GM21423 (cell line): ENCODE data around the gene CDH23.

Experiments used
- ATAC-seq: cut with Tn5 transposase; IDR thresholded peaks from one replicate; pipeline ENCODE4 v1.9.1; 2021; ENCODE audit warnings: mild to moderate bottlenecking, moderate library complexity; ENCODE audit not compliant: unreplicated experiment

Gene CDH23

GRCh38 chr10:71837098-71837827 lies 440.5 kb downstream of the CDH23 start:
- ATAC-seq: no peak

GRCh38 chr10:71838264-71839211 lies 441.8 kb downstream of the CDH23 start:
- no peak for ATAC-seq

- ATAC-seq: no peak
Observed at GRCh38 chr10:71840177-71840957, 443.6 kb downstream of the CDH23 start.

- no peak for ATAC-seq
Observed at GRCh38 chr10:71840958-71841335, 444.2 kb downstream of the CDH23 start.

- no peak for ATAC-seq
Observed at GRCh38 chr10:71842422-71842821, 445.7 kb downstream of the CDH23 start.

- ATAC-seq: no peak
Observed at GRCh38 chr10:71842856-71843686, 446.4 kb downstream of the CDH23 start.

- ATAC-seq: no peak
Observed at GRCh38 chr10:71844084-71844483, 447.4 kb downstream of the CDH23 start.

GRCh38 chr10:71844695-71845094 lies 448.0 kb downstream of the CDH23 start:
- ATAC-seq: no peak

GRCh38 chr10:71845410-71846405 lies 449.0 kb downstream of the CDH23 start:
- ATAC-seq: no peak

- ATAC-seq: no peak
Observed at GRCh38 chr10:71846816-71847215, 450.1 kb downstream of the CDH23 start.

GRCh38 chr10:71847418-71847817 lies 450.7 kb downstream of the CDH23 start:
- no peak for ATAC-seq

- no peak for ATAC-seq
Observed at GRCh38 chr10:71848325-71849275, 451.9 kb downstream of the CDH23 start.

GRCh38 chr10:71849461-71849908 lies 452.8 kb downstream of the CDH23 start:
- ATAC-seq: no peak

- no peak for ATAC-seq
Observed at GRCh38 chr10:71850021-71850742, 453.5 kb downstream of the CDH23 start.

- peak; percentile 96 for ATAC-seq
Observed at GRCh38 chr10:71850743-71851464, 454.2 kb downstream of the CDH23 start, which contains the start of gene PSAP. Gene PSAP (minus strand): TSS chr10:71851251. CDS start chr10:71851221, 30 bp downstream.

GRCh38 chr10:71851465-71852095 lies 454.9 kb downstream of the CDH23 start:
- ATAC-seq: peak; percentile 5
